Large intestine (tissue), 1 donor: ENCODE measurements around the gene DIP2B. TPM values are rescaled to one million over a fixed set of nuclear protein-coding genes. Genes with fewer than 3 reads are reported as not detected.

Experiments
- polyA plus RNA-seq: library from polyadenylated mRNA; unstranded; fragments of 120-200 nt; gene quantifications from one replicate; pipeline ENCODE4 v1.2.1, GENCODE V29; 2013

Gene DIP2B
- polyA plus RNA-seq, 1 donor = 18.2 TPM

Other genes with a start within 250 kb of the DIP2B start
- gene LIMA1, start 221.5 kb upstream of the DIP2B start, polyA plus RNA-seq = 191 TPM
- 0.28 TPM for gene FAM186A, start 108.4 kb upstream of the DIP2B start, polyA plus RNA-seq
- gene LARP4, start 104.1 kb upstream of the DIP2B start, polyA plus RNA-seq = 32.2 TPM